MM.1S (cell line): Measurements from ENCODE around the gene NTN1.

Source experiments
- CTCF ChIP-seq: fragments of 300-600 bp; sonication (generic); IDR thresholded peaks from 2 replicates; pipeline ENCODE4 v1.5.1; 2016; ENCODE audit warnings: antibody characterized with exemption, low read length, mixed read lengths
- EZH2 ChIP-seq: fragments of 300-600 bp; sonication (generic); optimal IDR thresholded peaks from 2 replicates; pipeline ENCODE3; 2017; ENCODE audit warnings: low read depth, mild to moderate bottlenecking, antibody characterized with exemption, low read length, mixed read lengths

- TF ChIP-seq EZH2 (no peak), CTCF (no peak)
Measured at GRCh38 chr17:9195961-9196670, 174.8 kb downstream of the NTN1 start.
